RWPE1 (cell line): Measurements from ENCODE around the gene PCBP3.

Source experiments
- CTCF ChIA-PET: fragments of 350-600 bp; sonication (Branson Sonifier 250); formaldehyde crosslinking; extraction: SDS; loops from one replicate; lab custom pipeline; 2021; lab: Yijun Ruan, JAX
- POLR2A ChIA-PET: fragments of 400-600 bp; formaldehyde crosslinking; extraction: SDS; loops from one replicate; lab custom pipeline; 2020; ENCODE audit warnings: antibody characterized with exemption; ENCODE audit not compliant: low non-redundant PET; lab: Yijun Ruan, JAX
- DNase-seq: peaks from one replicate; pipeline ENCODE4 v3.0.0; 2012; ENCODE audit warnings: low spot score
- H3K27ac ChIP-seq: fragments of 450-650 bp; 2 replicates; pipeline ENCODE4 v1.5.1; 2017
- TF ChIP-seq, protein P1 (sequence below): fragments of 450-650 bp; conservative IDR thresholded peaks from 2 replicates; pipeline ENCODE4 v1.5.1; 2017; ENCODE audit warnings: low read depth, mild to moderate bottlenecking

PCBP3 gene

GRCh38 chr21:45794027-45794426 is 150.5 kb downstream of the PCBP3 start:
- POLR2A ChIA-PET = no interaction called here
- no peak overlapping the region for H3K27ac ChIP-seq
- CTCF ChIA-PET = no interaction called here
- TF ChIP-seq, protein P1, sequence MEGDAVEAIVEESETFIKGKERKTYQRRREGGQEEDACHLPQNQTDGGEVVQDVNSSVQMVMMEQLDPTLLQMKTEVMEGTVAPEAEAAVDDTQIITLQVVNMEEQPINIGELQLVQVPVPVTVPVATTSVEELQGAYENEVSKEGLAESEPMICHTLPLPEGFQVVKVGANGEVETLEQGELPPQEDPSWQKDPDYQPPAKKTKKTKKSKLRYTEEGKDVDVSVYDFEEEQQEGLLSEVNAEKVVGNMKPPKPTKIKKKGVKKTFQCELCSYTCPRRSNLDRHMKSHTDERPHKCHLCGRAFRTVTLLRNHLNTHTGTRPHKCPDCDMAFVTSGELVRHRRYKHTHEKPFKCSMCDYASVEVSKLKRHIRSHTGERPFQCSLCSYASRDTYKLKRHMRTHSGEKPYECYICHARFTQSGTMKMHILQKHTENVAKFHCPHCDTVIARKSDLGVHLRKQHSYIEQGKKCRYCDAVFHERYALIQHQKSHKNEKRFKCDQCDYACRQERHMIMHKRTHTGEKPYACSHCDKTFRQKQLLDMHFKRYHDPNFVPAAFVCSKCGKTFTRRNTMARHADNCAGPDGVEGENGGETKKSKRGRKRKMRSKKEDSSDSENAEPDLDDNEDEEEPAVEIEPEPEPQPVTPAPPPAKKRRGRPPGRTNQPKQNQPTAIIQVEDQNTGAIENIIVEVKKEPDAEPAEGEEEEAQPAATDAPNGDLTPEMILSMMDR = no peak
- no peak for DNase-seq

GRCh38 chr21:45796003-45796402 is 152.5 kb downstream of the PCBP3 start:
- H3K27ac ChIP-seq = no peak overlapping the region
- CTCF ChIA-PET = no interaction called here
- no peak for DNase-seq
- TF ChIP-seq, protein P1 = no peak
- POLR2A ChIA-PET = no interaction called here

DNA sequence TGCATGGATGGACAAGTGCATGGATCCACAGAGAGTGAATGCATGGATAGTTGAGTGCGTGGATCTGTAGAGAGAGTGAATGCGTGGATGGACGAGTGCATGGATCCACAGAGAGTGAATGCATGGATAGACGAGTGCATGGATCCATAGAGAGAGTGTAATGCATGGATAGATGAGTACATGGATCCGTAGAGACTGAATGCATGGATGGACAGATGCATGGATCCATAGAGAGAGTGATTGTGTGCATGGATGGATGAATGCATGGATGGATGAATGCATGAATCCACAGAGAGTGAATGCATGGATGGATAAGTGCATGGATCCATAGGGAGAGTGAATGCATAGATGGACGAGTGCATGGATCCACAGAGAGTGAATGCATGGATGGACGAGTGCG is 153.8 kb downstream of the PCBP3 start:
- ChIA-PET CTCF (interaction anchor here (0.9 kb wide), 1 partner anchor 356 kb away, joined by 3 read pairs; no protein-coding TSS in a partner anchor), POLR2A (no interaction called here)
- no peak overlapping the region for H3K27ac ChIP-seq
- no peak for DNase-seq
- TF ChIP-seq, protein P1 = no peak

- no peak overlapping the region for H3K27ac ChIP-seq
- TF ChIP-seq, protein P1 = no peak
- CTCF ChIA-PET = no interaction called here
- POLR2A ChIA-PET = no interaction called here
- no peak for DNase-seq
Measured at GRCh38 chr21:45799765-45800338, 156.3 kb downstream of the PCBP3 start.

GRCh38 chr21:45800339-45801080 is 157.0 kb downstream of the PCBP3 start:
- POLR2A ChIA-PET = no interaction called here
- TF ChIP-seq, protein P1 = no peak
- CTCF ChIA-PET = no interaction called here

DNA sequence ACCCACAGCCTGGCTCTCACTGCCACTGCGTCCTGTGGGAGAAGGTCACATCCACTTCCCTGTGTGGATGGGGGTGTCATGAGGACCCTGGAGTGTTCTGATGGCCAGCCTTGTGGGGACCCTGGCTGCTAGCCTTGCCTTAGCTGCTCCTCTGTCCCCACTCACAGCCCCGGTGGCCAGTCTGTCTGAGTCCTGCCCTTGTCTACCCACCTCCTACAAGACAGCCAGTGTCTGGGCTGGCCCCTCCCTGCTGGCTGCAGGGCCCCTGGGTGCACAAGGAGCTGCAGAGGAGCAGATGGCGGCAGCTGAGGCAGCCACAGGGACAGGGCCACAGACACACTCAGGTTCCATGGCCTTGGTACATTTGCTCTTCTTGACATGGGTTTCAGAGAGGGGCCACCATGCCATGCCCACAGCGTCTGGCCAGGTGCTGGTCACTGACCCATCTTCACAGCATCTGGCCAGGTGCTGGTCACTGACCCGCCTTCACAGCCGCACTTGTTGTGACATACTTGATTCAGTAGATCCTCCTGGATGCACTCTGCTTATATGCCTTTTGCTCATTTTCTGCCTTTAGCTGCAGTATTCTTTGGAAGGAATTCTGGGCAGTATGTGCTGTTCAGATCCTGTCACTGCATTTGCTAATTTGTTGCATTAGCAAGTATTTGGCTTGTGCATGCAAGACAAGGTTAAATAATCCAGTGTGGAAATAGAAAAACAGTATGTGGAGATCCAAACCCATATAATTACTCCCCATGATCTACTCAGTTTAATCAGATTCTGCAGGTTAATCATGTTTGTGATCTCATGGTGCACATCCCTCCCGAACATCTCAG is 157.8 kb downstream of the PCBP3 start:
- CTCF ChIA-PET = interaction anchor here (0.6 kb wide), 1 partner anchor 183 kb away, joined by 3 read pairs; no protein-coding TSS in a partner anchor
- TF ChIP-seq, protein P1 = no peak
- DNase-seq = no peak
- H3K27ac ChIP-seq = no peak overlapping the region
- POLR2A ChIA-PET = no interaction called here

More at GRCh38 chr21:45800339-45801080, 157.0 kb downstream of the PCBP3 start:
- no peak overlapping the region for H3K27ac ChIP-seq
- no peak for DNase-seq
